Measurements from ENCODE around the gene MGAT4A. TPM values are rescaled to one million over a fixed set of nuclear protein-coding genes. Genes with fewer than 3 reads are reported as not detected.

The MGAT4A gene
- total RNA-seq, 1 donor from 2014 or later, result 1.7 TPM

- Histone ChIP-seq H3K9me3 (ENCODE audit: insufficient read depth, low read depth, low read length) (no peaks in the 10 kb centered on the region), H2AFZ (ENCODE audit: low read depth, low read length) (no peak overlapping the region), H3K4me3 (ENCODE audit: insufficient read depth, low read depth, low read length) (no peak overlapping the region), H3K4me2 (ENCODE audit: low read length) (no peak overlapping the region), H3K4me1 (ENCODE audit: insufficient read depth, low read length) (no peaks in the 10 kb centered on the region), H3K79me2 (ENCODE audit: insufficient read depth, low read length) (no peaks in the 10 kb centered on the region), H3K27ac (ENCODE audit: low read depth, low read length) (no peak overlapping the region), H3K36me3 (ENCODE audit: insufficient read depth, low read length) (peaks cover 6% of the 10 kb centered on the region), H3K9ac (ENCODE audit: low read length) (no peak overlapping the region), H3K27me3 (ENCODE audit: insufficient read depth, low read length) (no peaks in the 10 kb centered on the region), H4K20me1 (ENCODE audit: insufficient read depth, low read length) (no peaks in the 10 kb centered on the region)
- Mint-ChIP-seq H3K27me3 (ENCODE audit: low read depth, unreplicated experiment) (no peaks in the 10 kb centered on the region), H3K36me3 (ENCODE audit: low read depth, unreplicated experiment) (peaks cover 23% of the 10 kb centered on the region), H3K27ac (ENCODE audit: unreplicated experiment) (no peak overlapping the region), H3K9me3 (ENCODE audit: unreplicated experiment) (no peaks in the 10 kb centered on the region), H3K4me3 (ENCODE audit: unreplicated experiment) (no peak overlapping the region), H3K4me1 (ENCODE audit: low read depth, unreplicated experiment) (no peaks in the 10 kb centered on the region)
- no peak for TF ChIP-seq CTCF (IDR thresholded peaks at IDR 0.05; ENCODE audit: insufficient read depth, low read depth, low read length)
- no peak for TF ChIP-seq EZH2 (IDR thresholded peaks at IDR 0.05; ENCODE audit: insufficient read depth, low read length)
- DNase-seq (ENCODE audit: low read depth) (no peak), FAIRE-seq (no peak)
Measured at GRCh38 chr2:98577313-98577712, 153.6 kb downstream of the MGAT4A start.

GRCh38 chr2:98576666-98577312, 154.1 kb downstream of the MGAT4A start:
- Histone ChIP-seq H3K36me3 (ENCODE audit: insufficient read depth, low read length) (peaks cover 6% of the 10 kb centered on the region), H3K79me2 (ENCODE audit: insufficient read depth, low read length) (no peaks in the 10 kb centered on the region), H2AFZ (ENCODE audit: low read depth, low read length) (no peak overlapping the region), H3K27ac (ENCODE audit: low read depth, low read length) (no peak overlapping the region), H3K27me3 (ENCODE audit: insufficient read depth, low read length) (no peaks in the 10 kb centered on the region), H3K9ac (ENCODE audit: low read length) (no peak overlapping the region), H3K4me1 (ENCODE audit: insufficient read depth, low read length) (no peaks in the 10 kb centered on the region), H3K4me3 (ENCODE audit: insufficient read depth, low read depth, low read length) (no peak overlapping the region), H4K20me1 (ENCODE audit: insufficient read depth, low read length) (no peaks in the 10 kb centered on the region), H3K9me3 (ENCODE audit: insufficient read depth, low read depth, low read length) (no peaks in the 10 kb centered on the region), H3K4me2 (ENCODE audit: low read length) (no peak overlapping the region)
- H3K36me3 Mint-ChIP-seq (ENCODE audit: low read depth, unreplicated experiment), result peaks cover 23% of the 10 kb centered on the region
- TF ChIP-seq CTCF (IDR thresholded peaks at IDR 0.05; ENCODE audit: insufficient read depth, low read depth, low read length) (no peak), EZH2 (IDR thresholded peaks at IDR 0.05; ENCODE audit: insufficient read depth, low read length) (no peak)
- no peak overlapping the region for H3K27ac Mint-ChIP-seq (ENCODE audit: unreplicated experiment)
- no peak overlapping the region for H3K4me3 Mint-ChIP-seq (ENCODE audit: unreplicated experiment)
- FAIRE-seq, result no peak
- no peaks in the 10 kb centered on the region for H3K27me3 Mint-ChIP-seq (ENCODE audit: low read depth, unreplicated experiment)
- no peaks in the 10 kb centered on the region for H3K4me1 Mint-ChIP-seq (ENCODE audit: low read depth, unreplicated experiment)
- no peaks in the 10 kb centered on the region for H3K9me3 Mint-ChIP-seq (ENCODE audit: unreplicated experiment)
- DNase-seq (ENCODE audit: low read depth), result no peak

GRCh38 chr2:98573426-98573825, 157.5 kb downstream of the MGAT4A start:
- Mint-ChIP-seq H3K27me3 (ENCODE audit: low read depth, unreplicated experiment) (no peaks in the 10 kb centered on the region), H3K4me3 (ENCODE audit: unreplicated experiment) (no peak overlapping the region), H3K4me1 (ENCODE audit: low read depth, unreplicated experiment) (no peaks in the 10 kb centered on the region), H3K36me3 (ENCODE audit: low read depth, unreplicated experiment) (peaks cover 28% of the 10 kb centered on the region), H3K27ac (ENCODE audit: unreplicated experiment) (no peak overlapping the region), H3K9me3 (ENCODE audit: unreplicated experiment) (no peaks in the 10 kb centered on the region)
- H3K36me3 ChIP-seq (ENCODE audit: insufficient read depth, low read length), result peaks cover 4% of the 10 kb centered on the region
- no peaks in the 10 kb centered on the region for H3K4me1 ChIP-seq (ENCODE audit: insufficient read depth, low read length)
- no peak overlapping the region for H2AFZ ChIP-seq (ENCODE audit: low read depth, low read length)
- no peak for TF ChIP-seq CTCF (IDR thresholded peaks at IDR 0.05; ENCODE audit: insufficient read depth, low read depth, low read length)
- TF ChIP-seq EZH2 (IDR thresholded peaks at IDR 0.05; ENCODE audit: insufficient read depth, low read length), result no peak
- H3K79me2 ChIP-seq (ENCODE audit: insufficient read depth, low read length), result no peaks in the 10 kb centered on the region
- H3K27me3 ChIP-seq (ENCODE audit: insufficient read depth, low read length), result no peaks in the 10 kb centered on the region
- H3K4me3 ChIP-seq (ENCODE audit: insufficient read depth, low read depth, low read length), result no peak overlapping the region
- peaks cover 3% of the 10 kb centered on the region for H4K20me1 ChIP-seq (ENCODE audit: insufficient read depth, low read length)
- FAIRE-seq (no peak), DNase-seq (ENCODE audit: low read depth) (no peak)
- H3K9ac ChIP-seq (ENCODE audit: low read length), result no peak overlapping the region
- no peak overlapping the region for H3K4me2 ChIP-seq (ENCODE audit: low read length)
- H3K9me3 ChIP-seq (ENCODE audit: insufficient read depth, low read depth, low read length), result no peaks in the 10 kb centered on the region
- no peak overlapping the region for H3K27ac ChIP-seq (ENCODE audit: low read depth, low read length)

Data from astrocyte (in vitro differentiated cells and primary cell).